ENCODE measurements around the gene UST.

Gene UST

GRCh38 chr6:148760258-148760534, 13.4 kb downstream of the UST start:
- peak overlapping the region; percentile 72 for H3K4me3 ChIP-seq (ENCODE audit: low read length, poor library complexity, severe bottlenecking)
- peaks cover 13% of the 10 kb centered on the region; the same call in 1 of the 2 replicates for H3F3A ChIP-seq (ENCODE audit: low read depth)
- TF ChIP-seq EZH2phosphoT487 (IDR thresholded peaks at IDR 0.05; ENCODE audit: borderline replicate concordance), result no peak
- TF ChIP-seq CTCF (conservative IDR thresholded peaks at IDR 0.05; ENCODE audit: low read length), result no peak
- H4K20me1 ChIP-seq (ENCODE audit: insufficient read depth, low read length, poor library complexity, severe bottlenecking), result no peaks in the 10 kb centered on the region
- no peaks in the 10 kb centered on the region for H3K36me3 ChIP-seq (ENCODE audit: insufficient read depth, low read length)
- no peaks in the 10 kb centered on the region for H3K27me3 ChIP-seq (ENCODE audit: insufficient read depth, low read length, poor library complexity, severe bottlenecking)
- H3K9me3 ChIP-seq (ENCODE audit: insufficient read depth, low read depth, low read length), result no peaks in the 10 kb centered on the region
- no peak overlapping the region for H2AFZ ChIP-seq (ENCODE audit: low read length)
- H3K4me2 ChIP-seq (ENCODE audit: low read depth, low read length, poor library complexity, severe bottlenecking), result peak overlapping the region; percentile 94
- H3K4me1 ChIP-seq (ENCODE audit: insufficient read depth, low read length, poor library complexity, severe bottlenecking), result peaks cover 51% of the 10 kb centered on the region
- H3K9me2 ChIP-seq (replicated peaks; ENCODE audit: low read depth, low read length), result no peaks in the 10 kb centered on the region
- peak overlapping the region; percentile 69 for H3K9ac ChIP-seq (ENCODE audit: low read depth, low read length, poor library complexity, severe bottlenecking)
- H3K79me2 ChIP-seq (ENCODE audit: insufficient read depth, low read length), result peaks cover 23% of the 10 kb centered on the region; the same call in 1 of the 2 replicates

GRCh38 chr6:148760568-148761526, 14.0 kb downstream of the UST start:
- no peak for TF ChIP-seq CTCF (conservative IDR thresholded peaks at IDR 0.05; ENCODE audit: low read length)
- TF ChIP-seq EZH2phosphoT487 (IDR thresholded peaks at IDR 0.05; ENCODE audit: borderline replicate concordance), result no peak
- Histone ChIP-seq H3F3A (ENCODE audit: low read depth) (peaks cover 13% of the 10 kb centered on the region; the same call in 1 of the 2 replicates), H3K4me2 (ENCODE audit: low read depth, low read length, poor library complexity, severe bottlenecking) (peak overlapping the region; percentile 94), H3K36me3 (ENCODE audit: insufficient read depth, low read length) (no peaks in the 10 kb centered on the region), H3K79me2 (ENCODE audit: insufficient read depth, low read length) (peaks cover 23% of the 10 kb centered on the region; the same call in 1 of the 2 replicates), H3K4me1 (ENCODE audit: insufficient read depth, low read length, poor library complexity, severe bottlenecking) (peaks cover 54% of the 10 kb centered on the region), H2AFZ (ENCODE audit: low read length) (peak overlapping the region; percentile 24), H4K20me1 (ENCODE audit: insufficient read depth, low read length, poor library complexity, severe bottlenecking) (no peaks in the 10 kb centered on the region), H3K27me3 (ENCODE audit: insufficient read depth, low read length, poor library complexity, severe bottlenecking) (no peaks in the 10 kb centered on the region), H3K9me3 (ENCODE audit: insufficient read depth, low read depth, low read length) (no peaks in the 10 kb centered on the region), H3K9me2 (replicated peaks; ENCODE audit: low read depth, low read length) (no peaks in the 10 kb centered on the region), H3K9ac (ENCODE audit: low read depth, low read length, poor library complexity, severe bottlenecking) (peak overlapping the region; percentile 69), H3K4me3 (ENCODE audit: low read length, poor library complexity, severe bottlenecking) (peak overlapping the region; percentile 72)

GRCh38 chr6:148761527-148762011, 14.7 kb downstream of the UST start:
- H3K4me3 ChIP-seq (ENCODE audit: low read length, poor library complexity, severe bottlenecking), result peak overlapping the region; percentile 72
- no peaks in the 10 kb centered on the region for H3K36me3 ChIP-seq (ENCODE audit: insufficient read depth, low read length)
- peaks cover 31% of the 10 kb centered on the region for H3K79me2 ChIP-seq (ENCODE audit: insufficient read depth, low read length)
- no peaks in the 10 kb centered on the region for H3K9me3 ChIP-seq (ENCODE audit: insufficient read depth, low read depth, low read length)
- TF ChIP-seq EZH2phosphoT487 (IDR thresholded peaks at IDR 0.05; ENCODE audit: borderline replicate concordance) (no peak), CTCF (conservative IDR thresholded peaks at IDR 0.05; ENCODE audit: low read length) (no peak)
- no peaks in the 10 kb centered on the region for H4K20me1 ChIP-seq (ENCODE audit: insufficient read depth, low read length, poor library complexity, severe bottlenecking)
- peaks cover 13% of the 10 kb centered on the region; the same call in 1 of the 2 replicates for H3F3A ChIP-seq (ENCODE audit: low read depth)
- peak overlapping the region; percentile 94 for H3K4me2 ChIP-seq (ENCODE audit: low read depth, low read length, poor library complexity, severe bottlenecking)
- H3K9ac ChIP-seq (ENCODE audit: low read depth, low read length, poor library complexity, severe bottlenecking), result peak overlapping the region; percentile 69
- H3K9me2 ChIP-seq (replicated peaks; ENCODE audit: low read depth, low read length), result no peaks in the 10 kb centered on the region
- peaks cover 61% of the 10 kb centered on the region for H3K4me1 ChIP-seq (ENCODE audit: insufficient read depth, low read length, poor library complexity, severe bottlenecking)
- H3K27me3 ChIP-seq (ENCODE audit: insufficient read depth, low read length, poor library complexity, severe bottlenecking), result no peaks in the 10 kb centered on the region
- H2AFZ ChIP-seq (ENCODE audit: low read length), result peak overlapping the region; percentile 24; the same call in 1 of the 2 replicates

All from Loucy (cell line).